T-helper 2 cell treated with Interferon-gamma antibody and Interleukin-4, amounts not matched to agents 5 μg/mL and 100 μg/mL, for 36 hours (primary cell): ENCODE results near the gene ATP4A.
"Not testable (repeated sequence)": the region's sequence is repeated elsewhere in the genome, so short reads cannot be mapped to it uniquely, and the experiment has no call there.

Source experiments
- DNase-seq: peaks from one replicate; pipeline ENCODE4 v3.0.0; 2021; ENCODE audit warnings: low spot score
- H3K27ac Mint-ChIP-seq: one replicate; pipeline ENCODE4 v1.8.0; 2021; ENCODE audit warnings: mild to moderate bottlenecking, mixed read lengths
- H3K27me3 Mint-ChIP-seq: one replicate; pipeline ENCODE4 v1.8.0; 2021; ENCODE audit warnings: low read depth, mixed read lengths
- H3K36me3 Mint-ChIP-seq: one replicate; pipeline ENCODE4 v1.8.0; 2021; ENCODE audit warnings: low read depth, mixed read lengths
- H3K4me1 Mint-ChIP-seq: one replicate; pipeline ENCODE4 v1.8.0; 2021; ENCODE audit warnings: low read depth, mixed read lengths
- H3K4me3 Mint-ChIP-seq: one replicate; pipeline ENCODE4 v1.8.0; 2022; ENCODE audit warnings: mild to moderate bottlenecking, moderate library complexity, mixed read lengths
- H3K9me3 Mint-ChIP-seq: one replicate; pipeline ENCODE4 v1.8.0; 2021; ENCODE audit warnings: mixed read lengths

The ATP4A gene

GRCh38 chr19:35563207-35563829 is at the start of gene ATP4A:
Gene ATP4A (minus strand): TSS chr19:35563658. CDS start chr19:35563629, 29 bp downstream.
- Mint-ChIP-seq H3K27ac (no peak within 1 kb of the TSS), H3K36me3 (no peaks in the 10 kb centered on the region), H3K9me3 (no peaks in the 10 kb centered on the region), H3K27me3 (peaks cover 17% of the 10 kb centered on the region), H3K4me3 (no peak within 1 kb of the TSS), H3K4me1 (no peaks in the 10 kb centered on the region)
- DNase-seq: no peak

GRCh38 chr19:35612559-35613321 is 49.3 kb upstream of the ATP4A start, which contains the start of gene HAUS5:
Gene HAUS5 (plus strand): TSS chr19:35612735. CDS start chr19:35612795, 60 bp downstream.
- peak; percentile 97 for DNase-seq
- H3K9me3 Mint-ChIP-seq: peaks cover 11% of the 10 kb centered on the region
- peaks cover 22% of the 10 kb centered on the region for H3K4me1 Mint-ChIP-seq
- peaks cover 17% of the 10 kb centered on the region for H3K36me3 Mint-ChIP-seq
- H3K27ac Mint-ChIP-seq: peak within 1 kb of the TSS; percentile 94
- H3K27me3 Mint-ChIP-seq: no peaks in the 10 kb centered on the region
- H3K4me3 Mint-ChIP-seq: peak within 1 kb of the TSS; percentile 88

- Mint-ChIP-seq H3K27me3 (no peaks in the 10 kb centered on the region), H3K4me1 (peaks cover 22% of the 10 kb centered on the region), H3K4me3 (peak overlapping the region; percentile 88), H3K9me3 (peaks cover 15% of the 10 kb centered on the region), H3K36me3 (peaks cover 20% of the 10 kb centered on the region), H3K27ac (peak overlapping the region; percentile 94)
- DNase-seq: no peak
These were observed 48.7 kb upstream of the ATP4A start for GRCh38 chr19:35612224-35612558.

- peak overlapping the region; percentile 61 for H3K4me3 Mint-ChIP-seq
- H3K4me1 Mint-ChIP-seq: peaks cover 22% of the 10 kb centered on the region
- peak overlapping the region; percentile 83 for H3K27ac Mint-ChIP-seq
- no peak for DNase-seq
- H3K36me3 Mint-ChIP-seq: peaks cover 12% of the 10 kb centered on the region
- no peaks in the 10 kb centered on the region for H3K27me3 Mint-ChIP-seq
- peaks cover 21% of the 10 kb centered on the region for H3K9me3 Mint-ChIP-seq
These were observed 46.4 kb upstream of the ATP4A start for GRCh38 chr19:35609851-35610353.

GRCh38 chr19:35608251-35608650 is 44.8 kb upstream of the ATP4A start:
- H3K4me1 Mint-ChIP-seq: peaks cover 22% of the 10 kb centered on the region
- peak overlapping the region; percentile 6 for H3K4me3 Mint-ChIP-seq
- H3K27me3 Mint-ChIP-seq: no peaks in the 10 kb centered on the region
- peaks cover 9% of the 10 kb centered on the region for H3K36me3 Mint-ChIP-seq
- peaks cover 21% of the 10 kb centered on the region for H3K9me3 Mint-ChIP-seq
- peak overlapping the region; percentile 28 for H3K27ac Mint-ChIP-seq
- DNase-seq: no peak

- Mint-ChIP-seq H3K36me3 (peaks cover 9% of the 10 kb centered on the region), H3K9me3 (peaks cover 21% of the 10 kb centered on the region), H3K27me3 (no peaks in the 10 kb centered on the region), H3K4me1 (peaks cover 22% of the 10 kb centered on the region), H3K4me3 (no peak overlapping the region), H3K27ac (no peak overlapping the region)
- DNase-seq: no peak
These were observed 44.2 kb upstream of the ATP4A start for GRCh38 chr19:35607661-35608060.

GRCh38 chr19:35607170-35607569 is 43.7 kb upstream of the ATP4A start:
- H3K4me3 Mint-ChIP-seq, DNase-seq, H3K27me3 Mint-ChIP-seq, H3K27ac Mint-ChIP-seq, H3K36me3 Mint-ChIP-seq: not testable (repeated sequence)
- Mint-ChIP-seq H3K9me3 (peaks cover 21% of the 10 kb centered on the region), H3K4me1 (peaks cover 17% of the 10 kb centered on the region)

GRCh38 chr19:35604436-35604835 is 41.0 kb upstream of the ATP4A start:
- not testable (repeated sequence) for H3K4me3 Mint-ChIP-seq, H3K27ac Mint-ChIP-seq, H3K36me3 Mint-ChIP-seq, H3K27me3 Mint-ChIP-seq, H3K4me1 Mint-ChIP-seq, DNase-seq
- H3K9me3 Mint-ChIP-seq: peaks cover 21% of the 10 kb centered on the region

GRCh38 chr19:35601971-35602370 is 38.5 kb upstream of the ATP4A start:
- H3K9me3 Mint-ChIP-seq: peaks cover 4% of the 10 kb centered on the region
- H3K27ac Mint-ChIP-seq: no peak overlapping the region
- peaks cover 8% of the 10 kb centered on the region for H3K27me3 Mint-ChIP-seq
- no peak for DNase-seq
- no peak overlapping the region for H3K4me3 Mint-ChIP-seq
- no peaks in the 10 kb centered on the region for H3K36me3 Mint-ChIP-seq
- H3K4me1 Mint-ChIP-seq: no peaks in the 10 kb centered on the region

- H3K9me3 Mint-ChIP-seq: no peaks in the 10 kb centered on the region
- peaks cover 10% of the 10 kb centered on the region for H3K4me1 Mint-ChIP-seq
- H3K27ac Mint-ChIP-seq: peak overlapping the region; percentile 48
- no peak for DNase-seq
- H3K36me3 Mint-ChIP-seq: no peaks in the 10 kb centered on the region
- H3K27me3 Mint-ChIP-seq: peaks cover 8% of the 10 kb centered on the region
- H3K4me3 Mint-ChIP-seq: no peak overlapping the region
These were observed 33.0 kb upstream of the ATP4A start for GRCh38 chr19:35596366-35596999.

GRCh38 chr19:35595928-35596327 is 32.5 kb upstream of the ATP4A start:
- no peak overlapping the region for H3K27ac Mint-ChIP-seq
- H3K9me3 Mint-ChIP-seq: no peaks in the 10 kb centered on the region
- H3K4me3 Mint-ChIP-seq: no peak overlapping the region
- H3K27me3 Mint-ChIP-seq: peaks cover 8% of the 10 kb centered on the region
- peaks cover 10% of the 10 kb centered on the region for H3K4me1 Mint-ChIP-seq
- H3K36me3 Mint-ChIP-seq: no peaks in the 10 kb centered on the region
- DNase-seq: no peak

- H3K4me1 Mint-ChIP-seq: peaks cover 10% of the 10 kb centered on the region
- not testable (repeated sequence) for H3K36me3 Mint-ChIP-seq, H3K4me3 Mint-ChIP-seq, H3K9me3 Mint-ChIP-seq, H3K27ac Mint-ChIP-seq, DNase-seq, H3K27me3 Mint-ChIP-seq
These were observed 31.6 kb upstream of the ATP4A start for GRCh38 chr19:35595026-35595425.

- DNase-seq: no peak
- Mint-ChIP-seq H3K4me3 (no peak overlapping the region), H3K36me3 (no peaks in the 10 kb centered on the region), H3K9me3 (no peaks in the 10 kb centered on the region), H3K27me3 (no peaks in the 10 kb centered on the region), H3K27ac (no peak overlapping the region), H3K4me1 (peaks cover 10% of the 10 kb centered on the region)
These were observed 28.8 kb upstream of the ATP4A start for GRCh38 chr19:35592226-35592625.

- no peaks in the 10 kb centered on the region for H3K36me3 Mint-ChIP-seq
These were observed 27.4 kb upstream of the ATP4A start for GRCh38 chr19:35590875-35591274.

More at GRCh38 chr19:35590875-35591274, 27.4 kb upstream of the ATP4A start:
- Mint-ChIP-seq H3K27me3 (peaks cover 4% of the 10 kb centered on the region), H3K27ac (no peak overlapping the region), H3K9me3 (no peaks in the 10 kb centered on the region), H3K4me1 (peaks cover 2% of the 10 kb centered on the region), H3K4me3 (no peak overlapping the region)
- DNase-seq: no peak
